GM21737 (cell line): ENCODE data around the gene PRODH.
"Not testable (repeated sequence)": the region's sequence is repeated elsewhere in the genome, so short reads cannot be mapped to it uniquely, and the experiment has no call there.

Experiments
- ATAC-seq: cut with Tn5 transposase; IDR thresholded peaks from one replicate; pipeline ENCODE4 v1.9.1; 2021; ENCODE audit warnings: mild to moderate bottlenecking, moderate library complexity; ENCODE audit not compliant: unreplicated experiment

Gene PRODH, protein sequence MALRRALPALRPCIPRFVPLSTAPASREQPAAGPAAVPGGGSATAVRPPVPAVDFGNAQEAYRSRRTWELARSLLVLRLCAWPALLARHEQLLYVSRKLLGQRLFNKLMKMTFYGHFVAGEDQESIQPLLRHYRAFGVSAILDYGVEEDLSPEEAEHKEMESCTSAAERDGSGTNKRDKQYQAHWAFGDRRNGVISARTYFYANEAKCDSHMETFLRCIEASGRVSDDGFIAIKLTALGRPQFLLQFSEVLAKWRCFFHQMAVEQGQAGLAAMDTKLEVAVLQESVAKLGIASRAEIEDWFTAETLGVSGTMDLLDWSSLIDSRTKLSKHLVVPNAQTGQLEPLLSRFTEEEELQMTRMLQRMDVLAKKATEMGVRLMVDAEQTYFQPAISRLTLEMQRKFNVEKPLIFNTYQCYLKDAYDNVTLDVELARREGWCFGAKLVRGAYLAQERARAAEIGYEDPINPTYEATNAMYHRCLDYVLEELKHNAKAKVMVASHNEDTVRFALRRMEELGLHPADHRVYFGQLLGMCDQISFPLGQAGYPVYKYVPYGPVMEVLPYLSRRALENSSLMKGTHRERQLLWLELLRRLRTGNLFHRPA

DNA sequence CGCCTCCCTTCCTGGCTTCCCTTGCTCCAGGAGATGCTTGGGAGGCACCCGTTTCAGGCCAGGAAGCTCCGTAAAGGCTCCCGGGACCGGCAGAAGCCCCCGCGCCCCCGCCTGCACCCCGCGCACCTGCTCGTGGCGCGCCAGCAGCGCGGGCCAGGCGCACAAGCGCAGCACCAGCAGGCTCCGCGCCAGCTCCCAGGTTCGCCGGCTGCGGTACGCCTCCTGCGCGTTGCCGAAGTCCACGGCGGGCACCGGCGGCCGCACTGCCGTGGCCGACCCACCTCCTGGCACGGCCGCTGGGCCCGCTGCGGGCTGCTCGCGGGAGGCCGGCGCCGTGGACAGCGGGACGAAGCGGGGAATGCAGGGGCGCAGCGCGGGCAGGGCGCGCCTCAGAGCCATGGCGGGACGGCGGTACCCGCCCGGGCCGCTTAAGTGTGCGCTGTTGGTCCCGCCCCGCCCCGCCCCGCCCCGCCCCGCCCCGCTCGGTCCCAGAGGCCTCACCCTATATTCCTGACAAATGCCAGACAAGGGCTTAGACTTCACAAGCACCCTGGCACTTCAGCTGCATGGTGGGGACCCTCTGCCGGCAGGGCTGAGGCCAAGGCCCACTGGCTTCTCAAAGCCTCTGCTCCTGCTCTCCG is at the start of gene PRODH:
Gene PRODH, minus strand, starts transcription at position 405 of the 641 bp plus-strand sequence. Its CDS starts 6 bp downstream, at position 399.
- no peak for ATAC-seq

DNA sequence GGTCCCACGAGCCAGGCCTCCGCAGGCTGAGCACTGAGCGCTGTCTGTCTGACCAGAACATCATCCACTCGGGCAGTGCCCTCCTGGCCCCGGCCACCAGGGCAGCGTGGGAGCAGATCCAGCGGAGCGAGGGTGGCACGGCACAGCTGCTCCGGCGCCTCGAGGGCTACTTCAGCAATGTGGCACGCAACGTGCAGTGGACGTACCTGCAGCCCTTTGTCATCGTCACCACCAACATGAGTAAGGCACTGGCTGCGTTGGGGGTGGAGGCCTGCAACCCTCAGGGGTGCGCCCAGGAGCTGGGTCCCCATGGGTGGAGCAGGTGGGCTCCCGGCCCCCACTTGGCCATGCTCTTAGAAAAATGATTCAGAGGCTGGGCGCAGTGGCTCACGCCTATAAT is 49.7 kb upstream of the PRODH start:
- no peak for ATAC-seq

DNA sequence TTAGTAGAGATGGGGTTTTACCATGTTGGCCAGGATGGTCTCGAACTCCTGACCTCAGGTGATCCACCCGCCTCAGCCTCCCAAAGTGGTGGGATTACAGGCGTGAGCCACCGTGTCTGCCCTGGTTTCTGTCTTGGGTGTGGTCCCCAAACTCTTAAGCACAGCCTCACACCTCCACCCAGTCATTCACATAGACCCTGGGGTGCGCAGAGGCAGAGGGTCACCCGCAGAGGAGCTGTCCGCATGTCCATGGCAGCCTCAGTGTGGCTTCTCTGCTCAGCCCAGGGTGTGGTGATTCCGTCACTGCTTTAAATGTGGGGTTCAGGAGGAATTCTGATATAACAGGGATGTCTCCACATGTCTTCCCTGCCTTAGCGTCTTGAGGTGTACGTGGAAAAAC is 48.5 kb upstream of the PRODH start:
- ATAC-seq: no peak

DNA sequence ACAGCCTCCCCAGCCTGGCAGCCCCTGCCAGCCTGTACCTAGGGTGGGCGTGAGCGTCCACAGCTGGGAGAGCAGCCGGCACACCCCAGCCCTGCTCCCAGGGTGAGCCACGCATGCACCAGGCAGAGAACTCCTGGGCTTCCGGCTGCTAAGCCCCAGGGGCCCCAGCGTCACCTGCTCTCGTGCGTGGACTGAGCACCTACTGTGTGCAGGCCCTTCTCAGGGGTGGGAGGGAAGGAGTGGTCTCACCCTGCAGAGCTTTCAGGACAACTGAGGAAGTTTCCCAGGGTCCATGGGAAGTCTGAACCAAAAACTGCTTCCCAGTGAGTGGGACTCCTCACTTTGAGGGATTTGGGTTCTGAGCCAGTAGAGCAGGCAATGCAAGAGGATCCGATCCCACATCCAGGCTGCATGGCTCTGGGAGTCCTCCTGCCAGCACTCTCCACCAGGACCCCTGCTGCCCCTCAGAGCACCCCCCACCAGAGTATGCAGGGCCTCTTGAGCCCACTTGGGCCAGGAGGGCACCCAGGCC is 47.1 kb upstream of the PRODH start:
- no peak for ATAC-seq

DNA sequence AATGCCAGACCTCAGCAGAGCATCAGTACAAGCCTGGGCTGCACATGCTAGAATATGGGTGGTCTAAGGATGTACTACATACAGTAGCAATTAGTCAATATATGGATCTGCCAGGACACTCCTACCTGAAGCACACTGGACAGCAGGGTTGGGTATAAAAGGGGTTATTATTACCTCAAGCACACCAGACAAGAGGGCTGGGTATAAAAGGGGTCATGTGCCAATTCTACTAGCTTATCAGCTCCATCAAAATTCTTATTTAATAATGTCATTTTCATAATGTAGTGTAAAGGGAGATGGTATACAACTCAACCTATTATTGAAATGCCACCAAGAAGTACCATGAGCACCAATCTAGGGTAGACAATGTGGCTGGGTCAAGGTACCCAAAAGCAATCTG is 44.7 kb upstream of the PRODH start:
- no peak for ATAC-seq

DNA sequence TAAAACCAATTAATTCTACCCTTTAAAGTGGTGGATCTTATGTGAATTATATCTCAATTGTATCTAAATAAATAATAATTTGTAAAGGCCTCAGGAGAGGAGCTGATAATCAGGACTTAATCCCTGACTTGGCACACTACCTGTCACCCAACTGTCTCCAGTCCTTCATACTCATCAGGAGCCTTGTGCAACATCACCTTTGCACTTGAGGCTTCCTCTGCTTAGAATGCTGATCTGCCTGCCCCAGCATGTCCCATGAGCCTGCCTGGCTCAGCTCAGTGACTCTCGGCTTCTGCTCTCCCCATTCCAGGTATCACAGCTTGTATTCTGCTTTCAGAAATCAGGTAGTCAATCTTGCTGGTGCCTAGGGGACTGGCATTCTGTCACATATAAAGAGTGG is 43.9 kb upstream of the PRODH start:
- no peak for ATAC-seq

DNA sequence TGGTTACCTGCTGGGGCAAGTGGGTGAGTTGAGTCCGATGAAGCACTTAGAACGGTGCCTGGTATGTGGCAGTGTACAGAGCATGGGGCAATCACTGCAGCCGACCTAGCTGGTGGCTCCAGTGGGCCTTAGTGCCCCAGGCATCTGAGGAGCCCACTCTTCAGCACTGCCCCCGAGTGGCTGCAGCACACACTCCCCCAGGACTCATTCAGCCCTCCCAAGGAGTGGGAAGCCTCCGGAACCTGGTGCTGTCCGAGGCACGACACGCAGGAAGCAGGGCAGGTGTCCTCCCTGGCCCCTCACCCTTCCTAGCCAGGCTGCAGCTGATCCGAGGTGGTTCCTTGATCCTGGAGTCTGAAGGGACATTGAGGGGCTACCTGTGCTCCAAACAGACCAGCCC is 42.4 kb upstream of the PRODH start:
- no peak for ATAC-seq

DNA sequence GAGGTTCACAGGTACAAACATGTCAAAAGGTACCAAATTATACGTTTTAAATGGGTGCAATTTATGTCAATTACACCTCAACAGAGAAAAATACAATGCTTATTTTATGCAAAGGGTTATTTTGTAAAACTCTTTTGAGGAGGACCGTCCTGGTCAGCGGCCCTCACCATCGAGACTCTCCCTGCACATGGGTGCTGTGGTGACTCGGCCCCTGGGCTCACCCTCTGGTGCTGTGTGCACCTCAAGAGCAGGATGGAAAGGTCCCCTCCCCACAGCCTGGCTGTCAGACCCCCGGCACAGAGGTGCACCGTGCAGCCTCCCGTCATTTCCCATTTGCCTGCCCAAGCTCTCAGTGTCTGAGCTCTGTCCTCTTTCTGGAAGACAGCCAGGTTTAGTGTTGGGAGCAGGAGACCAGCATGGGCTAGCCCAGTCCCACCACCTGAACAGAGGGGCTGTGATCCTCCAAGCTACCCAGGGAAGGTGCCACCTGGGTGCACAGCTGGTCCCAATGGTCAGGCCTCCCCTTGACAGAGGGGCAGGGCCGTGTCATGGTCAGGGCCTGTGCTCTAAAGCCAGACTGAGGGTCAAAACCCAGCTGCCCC is 41.8 kb upstream of the PRODH start:
- ATAC-seq: no peak

DNA sequence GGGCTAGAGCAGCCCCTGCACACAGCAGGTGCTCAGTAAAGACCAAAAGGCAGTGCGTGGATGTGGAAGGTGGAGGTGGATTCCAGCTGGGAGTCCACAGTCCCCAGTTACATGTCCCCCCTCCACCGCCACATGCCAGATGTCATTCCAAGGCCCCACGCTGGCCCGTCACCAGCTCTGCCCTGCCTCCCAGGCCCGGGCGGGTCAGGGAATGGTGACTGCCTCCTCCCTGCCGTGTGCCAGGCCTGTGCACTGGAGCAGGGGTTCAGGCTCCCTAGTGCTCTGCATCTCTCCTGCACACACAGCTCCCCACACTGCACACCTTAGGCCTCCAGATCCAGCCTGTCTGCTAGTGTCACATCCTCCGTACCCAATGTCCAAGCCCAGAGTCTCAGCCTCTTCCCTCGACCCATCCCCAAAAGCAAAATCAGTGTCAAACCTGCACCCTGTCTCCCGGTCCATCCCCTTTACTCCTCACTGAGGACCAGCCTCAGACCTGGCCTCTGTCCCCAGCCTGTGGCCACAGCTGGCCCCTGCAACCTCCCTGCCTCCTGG is 40.2 kb upstream of the PRODH start:
- ATAC-seq: no peak

DNA sequence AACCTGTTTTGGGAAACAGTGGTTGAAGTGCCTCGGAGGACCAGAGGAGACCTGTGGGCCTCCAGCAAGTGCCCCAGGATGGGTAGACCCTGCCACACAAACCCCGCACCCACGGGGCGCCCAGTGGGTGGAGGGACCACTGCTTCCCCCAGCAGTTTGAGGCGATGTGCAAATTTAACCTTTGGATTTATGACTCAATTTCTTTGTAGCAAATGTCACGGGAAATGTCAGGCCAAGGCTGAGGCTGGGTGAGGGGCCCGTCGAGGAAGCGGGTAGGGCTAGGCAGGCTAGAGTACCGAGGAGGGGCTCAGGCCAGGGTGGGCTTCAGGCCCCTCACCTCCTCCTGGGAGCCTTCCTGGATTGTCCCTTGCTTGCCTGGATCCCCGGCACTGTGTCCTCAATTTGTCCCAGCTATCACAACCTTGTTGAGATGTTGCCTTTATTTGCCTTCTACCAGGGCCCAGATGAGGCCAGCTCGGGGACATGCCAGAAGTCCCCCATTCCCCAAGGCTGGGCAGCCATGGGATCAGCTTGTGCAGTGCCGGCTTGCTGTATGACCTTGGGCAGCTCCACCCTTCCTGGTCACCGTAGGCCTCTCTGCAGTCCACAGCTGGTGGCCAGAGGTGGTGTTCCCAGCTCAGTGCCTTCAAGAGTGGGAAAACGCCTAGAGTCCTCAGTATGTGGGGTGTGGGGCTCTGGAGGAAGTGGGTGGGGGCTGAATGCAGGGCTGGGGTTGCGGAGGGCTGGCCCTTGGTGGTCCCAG is 39.5 kb upstream of the PRODH start:
- ATAC-seq: no peak

DNA sequence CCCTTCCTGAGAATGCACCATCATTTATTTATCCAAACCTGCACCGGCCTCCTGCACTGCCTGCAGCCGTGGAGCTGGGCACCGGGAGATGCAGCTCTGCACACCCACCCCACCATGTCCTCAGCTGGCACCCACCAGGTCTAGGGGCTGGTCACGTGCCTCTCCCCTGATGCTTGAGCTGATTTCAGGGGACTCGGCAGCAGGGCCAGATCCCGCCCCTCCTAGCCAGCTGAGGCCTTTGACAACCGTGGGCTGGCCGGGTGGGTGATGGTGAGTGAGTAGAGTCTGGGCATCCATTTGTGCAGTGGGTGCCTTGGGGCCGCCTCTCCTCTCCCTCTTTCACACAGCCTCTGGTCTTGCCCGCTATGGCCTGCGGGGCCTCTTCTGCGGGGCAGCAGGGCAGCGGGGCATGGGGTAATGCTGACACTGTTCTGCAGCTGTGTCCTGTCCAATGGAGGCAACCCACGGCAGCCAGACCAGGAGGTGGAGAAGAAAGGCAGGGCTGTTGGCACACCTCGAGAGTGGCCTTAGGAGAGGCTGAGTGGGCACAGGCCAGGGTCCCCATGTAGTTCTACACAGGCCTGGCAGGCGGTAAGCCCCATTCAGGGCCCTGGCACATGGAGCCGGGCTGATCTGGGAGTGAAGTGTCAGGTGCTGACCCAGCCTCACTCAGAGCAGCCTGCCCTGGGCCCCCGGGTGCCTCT is 38.5 kb upstream of the PRODH start:
- no peak for ATAC-seq

DNA sequence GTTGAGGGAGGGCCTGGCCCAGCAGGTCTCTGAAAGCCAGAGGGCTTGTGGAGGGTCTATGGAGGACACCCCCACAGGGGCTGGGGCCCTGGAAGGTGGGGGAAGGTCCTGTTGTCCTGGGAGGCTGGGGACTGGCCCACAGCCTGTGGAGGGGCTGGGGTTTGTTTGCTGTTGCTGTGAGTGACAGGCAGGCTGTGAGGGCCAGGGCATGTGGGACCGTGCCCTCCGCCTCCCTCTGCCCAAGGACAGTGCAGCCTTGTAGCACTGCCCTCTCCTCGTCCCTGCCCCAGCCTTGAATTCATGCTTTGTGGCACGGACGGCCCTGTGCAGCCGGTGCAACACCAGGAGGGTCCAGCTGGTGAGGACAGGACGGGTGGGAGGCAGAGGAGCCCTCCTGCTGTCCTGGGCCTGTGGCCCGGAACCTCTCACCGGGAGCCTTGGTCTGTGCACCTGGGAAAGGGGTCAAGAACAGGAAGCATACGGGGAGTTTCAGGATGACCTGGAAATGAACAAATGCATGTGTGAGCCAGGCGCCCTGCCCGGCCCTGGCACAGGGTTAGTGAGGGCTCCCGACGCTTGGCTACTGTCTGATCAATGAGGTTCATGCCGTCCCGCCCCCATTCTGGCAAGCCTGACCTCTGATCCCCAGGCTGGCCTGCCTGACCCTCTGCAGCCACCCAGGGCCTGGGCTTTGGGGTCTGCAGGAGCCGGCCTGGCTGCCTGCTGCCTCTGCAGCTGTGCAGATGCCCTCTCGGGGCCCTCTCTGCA is 37.4 kb upstream of the PRODH start:
- no peak for ATAC-seq

DNA sequence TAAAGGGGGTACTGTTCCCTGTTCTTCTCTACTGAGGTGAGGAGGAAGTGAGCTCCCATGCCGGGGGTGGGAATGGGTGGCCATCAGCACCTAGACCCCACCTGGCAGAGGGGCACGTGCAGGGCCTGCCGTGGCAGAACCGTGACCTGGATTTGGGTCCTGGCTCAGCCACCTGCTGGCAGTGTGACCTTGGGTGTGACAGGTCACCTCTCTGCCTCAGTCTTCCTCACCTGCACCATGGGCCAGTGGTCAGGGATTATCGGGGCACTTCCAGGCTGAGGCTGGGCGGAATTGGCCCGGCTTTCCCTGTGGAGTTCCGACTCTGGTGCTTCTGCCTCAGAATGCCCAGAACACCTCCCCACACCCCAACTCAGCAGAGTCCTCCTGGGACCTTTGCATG is 36.5 kb upstream of the PRODH start:
- ATAC-seq: not testable (repeated sequence)

DNA sequence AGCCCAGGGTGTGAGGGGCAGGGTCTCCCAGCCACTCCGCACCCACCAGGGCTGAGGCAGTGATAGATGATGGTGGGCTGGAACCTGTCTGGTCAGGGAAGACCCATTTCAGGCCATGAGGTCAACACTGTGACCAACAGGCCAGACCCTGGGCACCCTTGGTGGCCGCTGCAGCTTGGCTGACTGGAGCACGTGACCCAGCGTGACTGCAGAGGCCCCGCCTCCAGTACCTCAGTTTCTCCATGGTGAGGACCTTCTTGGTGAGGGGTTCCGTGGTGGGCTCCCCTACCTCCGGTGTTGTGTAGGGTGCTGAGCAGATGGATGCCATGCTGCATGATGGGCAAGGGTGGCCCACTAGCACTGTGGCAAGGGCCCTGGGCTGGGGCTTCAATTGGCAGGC is 35.9 kb upstream of the PRODH start:
- ATAC-seq: not testable (repeated sequence)

DNA sequence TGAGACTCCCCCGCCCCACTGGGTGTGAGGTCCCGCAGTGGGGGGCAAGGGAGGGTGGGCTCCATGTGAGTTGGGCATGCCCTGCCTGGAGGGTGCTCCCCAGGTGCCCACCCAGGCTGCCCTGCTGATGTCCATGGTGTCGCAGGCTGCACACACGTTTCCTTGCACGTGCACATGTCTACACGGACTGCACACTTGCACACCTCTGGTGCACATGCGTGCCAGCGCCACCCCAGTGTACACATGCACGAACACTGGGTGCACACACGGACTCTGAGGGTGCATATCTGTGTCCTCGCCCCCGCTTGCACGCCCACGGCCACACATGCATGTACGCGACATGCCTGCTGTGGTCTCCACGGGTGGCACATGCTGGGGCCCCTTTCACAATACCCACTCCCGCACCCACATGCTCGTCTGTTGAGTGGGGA is 35.2 kb upstream of the PRODH start:
- no peak for ATAC-seq

DNA sequence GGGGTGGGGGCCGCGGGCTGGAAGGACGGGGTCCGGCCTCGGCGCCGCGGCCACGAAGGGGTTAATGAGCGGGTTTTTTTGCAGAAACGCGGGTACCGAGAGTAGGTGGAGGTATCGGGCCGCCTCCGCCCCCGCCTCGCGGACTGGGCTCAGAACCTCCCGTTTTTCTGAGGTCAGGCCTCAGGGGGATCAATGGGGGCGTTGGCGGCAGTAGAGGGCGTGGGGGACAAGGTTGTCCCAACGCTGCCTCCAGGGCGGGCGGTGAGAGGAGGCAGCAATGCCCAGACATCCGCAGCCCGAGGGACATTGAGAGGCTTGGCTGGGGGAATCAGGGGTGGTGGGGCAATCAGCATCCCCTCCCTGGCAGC is 34.8 kb upstream of the PRODH start:
- no peak for ATAC-seq

DNA sequence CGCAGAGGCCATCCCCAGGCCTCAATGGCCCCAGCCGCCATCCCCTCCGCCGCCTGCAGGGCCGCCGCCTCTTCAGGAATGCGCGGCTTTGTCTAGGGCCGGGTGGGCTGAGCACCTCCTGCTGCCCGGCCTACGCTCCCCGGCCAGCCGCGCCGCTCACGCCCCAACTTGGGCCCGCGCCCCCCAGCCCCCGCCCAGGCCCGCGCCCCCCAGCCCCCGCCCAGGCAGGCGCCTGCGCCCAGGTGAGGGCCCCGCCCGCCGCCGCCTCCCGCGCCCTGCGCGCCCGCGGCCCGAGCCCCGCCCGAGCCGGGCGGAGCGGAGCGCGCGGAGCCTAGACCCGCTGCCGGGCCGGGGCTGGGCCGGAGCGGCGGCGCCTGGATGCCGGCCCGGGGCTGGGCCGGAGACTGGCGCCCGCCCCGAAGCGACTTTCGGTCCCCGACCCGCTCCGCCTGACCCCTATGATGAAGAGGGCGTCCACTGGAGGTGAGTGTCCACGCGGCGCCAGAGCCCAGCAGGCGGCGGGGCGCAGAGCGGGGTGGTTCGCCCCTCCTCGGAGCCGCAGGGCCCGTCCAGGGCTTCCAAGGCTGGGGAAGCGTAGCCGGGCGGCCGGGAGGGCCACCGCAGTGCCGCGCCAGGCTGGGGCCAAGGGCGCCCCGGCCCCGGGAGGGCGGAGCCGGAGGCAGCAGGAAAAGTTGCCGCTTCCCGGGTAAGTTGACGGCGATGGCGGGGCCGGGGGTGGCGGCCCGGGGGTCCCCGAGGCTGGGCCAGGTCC is 34.3 kb upstream of the PRODH start:
- ATAC-seq: no peak
